Muscle layer of colon (tissue), 2 donors: Measurements from ENCODE around the gene SPACA6.

Experiments
- H3K27ac ChIP-seq: one replicate; pipeline ENCODE4 v1.7.0; 2013; ENCODE audit warnings: low read depth, mild to moderate bottlenecking, low read length, moderate library complexity
- H3K27me3 ChIP-seq, 2 donors: one replicate each; pipeline ENCODE4 v1.7.0; 2013; ENCODE audit warnings: low read length in 2 of 2, mild to moderate bottlenecking in 2 of 2; ENCODE audit not compliant: insufficient read depth in 2 of 2, control insufficient read depth in 1 of 2
- H3K36me3 ChIP-seq: one replicate; pipeline ENCODE4 v1.7.0; 2013; ENCODE audit warnings: mild to moderate bottlenecking, low read length; ENCODE audit not compliant: insufficient read depth
- H3K4me1 ChIP-seq: one replicate; pipeline ENCODE4 v1.7.0; 2013; ENCODE audit warnings: mild to moderate bottlenecking, low read length; ENCODE audit not compliant: insufficient read depth
- H3K4me3 ChIP-seq, 2 donors: one replicate each; pipeline ENCODE4 v1.7.0; 2013; ENCODE audit warnings: low read length in 2 of 2, low read depth in 1 of 2, mild to moderate bottlenecking in 1 of 2, moderate library complexity in 1 of 2
- H3K9ac ChIP-seq: one replicate; pipeline ENCODE4 v1.7.0; 2013; ENCODE audit warnings: low read length
- H3K9me3 ChIP-seq: one replicate; pipeline ENCODE4 v1.7.0; 2013; ENCODE audit warnings: mild to moderate bottlenecking, low read length
- donor health status: abdominal sarcoma.
- donor health status: Adenocarcinoma of cecum.

The SPACA6 gene

DNA sequence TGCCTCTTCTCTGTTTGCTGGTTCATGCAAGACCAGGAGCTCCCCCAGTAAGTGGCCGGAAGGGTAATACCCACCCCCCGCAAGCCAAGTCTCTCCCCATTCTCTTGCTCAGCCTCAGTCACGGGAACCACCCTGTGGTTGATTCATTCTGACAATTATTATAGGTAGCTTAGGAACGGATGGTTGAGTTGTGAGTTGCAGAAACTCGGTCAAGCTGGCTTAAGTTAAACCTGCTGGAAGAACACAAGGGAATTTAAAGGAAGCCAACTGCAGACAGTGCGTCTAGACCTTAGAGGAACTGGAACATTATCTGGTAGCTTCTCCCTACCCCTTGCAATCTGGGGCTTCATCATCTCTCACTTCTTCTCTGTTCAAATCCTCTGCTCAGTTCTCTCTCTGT, 49.7 kb downstream of the SPACA6 start:
- H3K27me3 ChIP-seq, result no peaks in the 10 kb centered on the region
- H3K36me3 ChIP-seq, result no peaks in the 10 kb centered on the region
- H3K27ac ChIP-seq, result no peak overlapping the region
- H3K4me1 ChIP-seq, result no peaks in the 10 kb centered on the region
- no peak overlapping the region for H3K9ac ChIP-seq
- H3K4me3 ChIP-seq, result no peak overlapping the region
- H3K9me3 ChIP-seq, result no peaks in the 10 kb centered on the region

DNA sequence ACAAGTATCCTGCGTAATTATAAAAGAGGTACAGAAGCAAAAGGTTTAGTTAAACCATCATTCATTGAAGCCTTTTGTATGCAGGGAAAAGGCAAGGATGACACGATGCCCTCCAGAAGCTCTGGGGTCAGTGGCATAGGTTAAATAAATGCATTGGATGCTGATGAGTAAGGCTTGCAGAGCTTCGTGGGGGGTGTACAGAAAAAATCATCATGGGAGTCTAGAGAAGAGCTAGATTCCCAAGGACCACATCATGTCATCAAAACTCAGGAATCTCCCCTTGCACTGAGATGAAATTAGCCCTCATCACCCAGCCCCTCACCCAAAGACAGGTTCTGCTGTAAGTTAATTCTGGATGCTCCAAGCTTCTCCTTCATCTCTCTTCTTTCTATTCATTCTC, 50.3 kb downstream of the SPACA6 start:
- Histone ChIP-seq H3K27me3 (no peaks in the 10 kb centered on the region), H3K9me3 (no peaks in the 10 kb centered on the region), H3K4me1 (no peaks in the 10 kb centered on the region), H3K36me3 (no peaks in the 10 kb centered on the region), H3K27ac (no peak overlapping the region), H3K4me3 (no peak overlapping the region), H3K9ac (no peak overlapping the region)

DNA sequence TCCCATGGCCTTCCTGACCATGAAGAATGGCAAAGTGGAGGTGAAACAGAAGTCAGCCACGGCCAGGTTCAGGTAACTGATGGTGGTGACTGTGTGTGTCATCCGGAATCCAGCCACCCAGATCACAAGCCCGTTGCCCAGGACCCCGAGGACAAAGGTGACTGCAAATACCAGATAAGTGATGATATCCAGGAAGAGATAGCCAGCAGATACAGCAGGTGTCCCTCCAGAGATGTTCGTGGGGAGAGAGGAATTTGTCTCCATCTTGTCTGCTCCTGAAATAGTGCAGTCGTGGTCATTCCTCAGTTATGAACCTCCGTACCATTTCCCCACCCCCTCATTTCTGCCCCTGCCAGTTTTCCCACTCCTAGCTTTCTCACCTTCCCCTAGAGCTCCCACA, 53.6 kb downstream of the SPACA6 start:
- H3K9ac ChIP-seq, result no peak overlapping the region
- no peaks in the 10 kb centered on the region for H3K36me3 ChIP-seq
- no peak overlapping the region for H3K27ac ChIP-seq

DNA sequence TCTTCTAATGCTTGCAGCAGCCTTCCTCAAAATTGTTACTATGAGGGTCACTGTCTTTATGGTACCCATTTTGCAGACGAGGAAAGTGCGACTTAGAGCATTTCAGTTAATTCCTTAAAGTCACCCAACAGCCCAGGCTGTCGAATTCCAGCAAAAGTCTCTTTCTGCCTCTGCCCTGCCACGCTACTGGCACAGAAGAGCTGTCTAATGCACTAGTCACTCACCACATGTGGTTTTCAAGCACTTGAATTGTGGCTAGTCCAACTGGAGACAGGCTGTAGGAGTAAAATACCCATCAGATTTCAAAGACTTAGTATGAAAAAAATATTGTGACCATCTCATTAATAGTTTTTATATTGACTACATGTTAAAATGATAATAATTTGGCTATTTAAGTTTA, 56.8 kb downstream of the SPACA6 start:
- H3K4me1 ChIP-seq, result no peaks in the 10 kb centered on the region
- no peaks in the 10 kb centered on the region for H3K9me3 ChIP-seq
- H3K27ac ChIP-seq, result no peak overlapping the region
- H3K27me3 ChIP-seq, result no peaks in the 10 kb centered on the region
- H3K36me3 ChIP-seq, result no peaks in the 10 kb centered on the region
- H3K9ac ChIP-seq, result no peak overlapping the region
- H3K4me3 ChIP-seq, result no peak overlapping the region

More for the DNA sequence above, 53.6 kb downstream of the SPACA6 start:
- H3K27me3 ChIP-seq, result no peaks in the 10 kb centered on the region
- H3K4me1 ChIP-seq, result no peaks in the 10 kb centered on the region
- no peaks in the 10 kb centered on the region for H3K9me3 ChIP-seq
- H3K4me3 ChIP-seq, result no peak overlapping the region

DNA sequence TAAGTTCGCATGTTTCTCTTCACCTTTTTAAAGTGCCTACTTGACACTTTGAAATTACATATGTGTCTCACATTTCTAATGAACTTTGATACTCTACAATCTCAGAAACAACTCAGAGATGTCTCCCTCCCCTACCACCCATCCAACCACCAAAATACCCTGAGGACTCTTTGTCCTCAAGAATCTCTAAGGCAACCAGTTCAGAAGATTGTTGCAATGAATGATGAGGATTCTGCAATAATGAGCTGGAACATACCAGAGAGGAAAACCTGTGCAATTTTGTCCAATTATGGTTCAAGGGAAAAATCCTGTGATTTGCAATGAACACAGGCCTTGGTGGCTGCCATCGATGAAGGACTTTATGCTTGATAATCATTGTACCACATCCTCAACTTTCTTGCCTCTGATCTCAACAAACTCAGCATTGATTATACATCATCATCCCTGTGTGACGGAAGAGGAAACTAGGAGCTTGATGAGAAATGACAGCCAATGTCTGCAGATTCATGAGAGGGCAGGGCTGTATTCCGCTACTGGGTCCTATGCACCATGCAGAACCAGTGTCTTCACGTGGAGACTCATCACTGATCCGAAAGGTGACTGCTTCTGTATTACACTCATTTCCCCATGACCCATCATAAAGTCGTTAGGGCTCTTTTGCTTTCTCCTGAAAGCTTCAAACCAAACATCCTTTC, 57.4 kb downstream of the SPACA6 start:
- H3K27me3 ChIP-seq, result no peaks in the 10 kb centered on the region
- no peak overlapping the region for H3K27ac ChIP-seq
- H3K36me3 ChIP-seq, result no peaks in the 10 kb centered on the region
- H3K4me1 ChIP-seq, result no peaks in the 10 kb centered on the region
- H3K9me3 ChIP-seq, result no peaks in the 10 kb centered on the region
- H3K4me3 ChIP-seq, result no peak overlapping the region
- no peak overlapping the region for H3K9ac ChIP-seq

DNA sequence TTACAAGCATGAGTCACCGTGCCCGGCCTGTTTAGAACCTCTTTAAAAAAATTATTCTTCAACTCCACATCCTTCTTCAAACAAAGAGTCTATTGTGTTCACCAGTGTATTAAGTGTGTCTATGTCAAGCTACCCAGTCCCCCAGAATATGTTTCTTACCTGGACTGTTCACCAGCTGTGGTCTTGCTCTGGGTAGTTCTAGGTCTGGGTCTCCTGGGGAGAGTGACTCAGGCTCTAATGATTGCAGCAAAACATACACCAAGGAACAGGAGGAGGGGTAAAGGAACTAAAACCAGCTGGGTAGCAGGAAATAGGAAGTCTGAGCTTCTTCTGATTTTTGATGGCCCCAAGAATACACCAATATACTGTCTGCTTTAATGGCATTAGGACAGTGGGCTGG, 58.5 kb downstream of the SPACA6 start, which contains the start of gene FPR1:
Gene FPR1 (minus strand): TSS at position 224 of the 400 bp plus-strand sequence. CDS start 4,884 bp downstream, outside the sequence.
- no peaks in the 10 kb centered on the region for H3K36me3 ChIP-seq
- H3K27ac ChIP-seq, result no peak within 1 kb of the TSS
- H3K9me3 ChIP-seq, result no peaks in the 10 kb centered on the region
- H3K9ac ChIP-seq, result no peak within 1 kb of the TSS
- H3K27me3 ChIP-seq, result no peaks in the 10 kb centered on the region
- no peak within 1 kb of the TSS for H3K4me3 ChIP-seq
- no peaks in the 10 kb centered on the region for H3K4me1 ChIP-seq

DNA sequence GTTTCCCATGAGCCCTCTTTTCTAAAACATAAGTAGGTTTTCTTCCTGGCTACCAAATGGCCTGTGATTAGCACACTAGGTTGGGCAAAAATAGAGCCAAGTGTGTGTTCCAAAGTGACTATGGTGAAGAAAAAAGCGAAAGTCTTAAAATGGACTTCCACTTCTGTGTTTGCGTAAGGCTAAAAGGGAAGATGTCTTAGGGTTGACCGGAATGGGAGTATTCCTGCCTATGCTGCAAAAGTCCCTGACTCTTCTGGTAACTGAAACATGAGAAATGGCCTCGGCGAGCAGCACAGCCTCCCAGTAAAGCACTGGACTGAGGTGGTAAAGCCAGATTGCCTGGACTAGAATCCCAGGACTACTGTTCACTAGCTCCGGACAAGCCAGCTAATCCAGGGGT, 61.0 kb downstream of the SPACA6 start:
- no peaks in the 10 kb centered on the region for H3K4me1 ChIP-seq
- no peak overlapping the region for H3K9ac ChIP-seq
- no peaks in the 10 kb centered on the region for H3K27me3 ChIP-seq
- no peak overlapping the region for H3K27ac ChIP-seq
- H3K36me3 ChIP-seq, result no peaks in the 10 kb centered on the region
- no peak overlapping the region for H3K4me3 ChIP-seq
- H3K9me3 ChIP-seq, result no peaks in the 10 kb centered on the region

DNA sequence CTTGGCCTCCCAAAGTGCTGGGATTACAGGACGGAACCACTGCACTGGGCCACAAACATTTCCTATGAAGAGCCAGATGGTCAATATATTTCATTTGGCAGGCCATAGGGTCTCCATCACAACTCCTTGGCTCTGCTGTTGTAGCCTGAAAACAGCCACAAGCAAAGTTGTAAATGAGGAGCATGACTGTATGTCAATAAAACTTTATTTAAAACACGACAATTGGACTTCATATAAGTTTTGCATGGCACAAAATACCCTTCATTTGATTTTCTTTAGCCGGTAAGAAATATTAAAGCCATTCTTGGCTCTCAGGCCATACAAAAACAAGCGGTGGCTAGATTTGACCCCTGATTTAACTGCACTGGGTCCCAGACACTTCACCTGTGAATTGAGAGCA, 61.6 kb downstream of the SPACA6 start:
- H3K36me3 ChIP-seq, result no peaks in the 10 kb centered on the region
- no peak overlapping the region for H3K4me3 ChIP-seq
- no peak overlapping the region for H3K27ac ChIP-seq
- no peaks in the 10 kb centered on the region for H3K27me3 ChIP-seq
- no peaks in the 10 kb centered on the region for H3K4me1 ChIP-seq
- no peak overlapping the region for H3K9ac ChIP-seq
- no peaks in the 10 kb centered on the region for H3K9me3 ChIP-seq
